HL-60 (cell line): ENCODE data around the gene DOCK1.
"Not testable (repeated sequence)": the region's sequence is repeated elsewhere in the genome, so short reads cannot be mapped to it uniquely, and the experiment has no call there.

Source experiments
- DNase-seq, 2 experiments: peaks; one replicate each; pipeline ENCODE4 v3.0.0-alpha.2; 2010 to 2020; ENCODE audit warnings: low read depth in 1 of 2, low spot score in 1 of 2
- H3K27ac ChIP-seq: fragments of 250-450 bp; sonication (Bioruptor Pico); replicated peaks from 2 replicates; pipeline ENCODE4 v1.5.1; 2020; ENCODE audit warnings: mild to moderate bottlenecking, moderate library complexity
- H3K27me3 ChIP-seq: fragments of 250-450 bp; sonication (Bioruptor Pico); 2 replicates; pipeline ENCODE4 v1.5.1; 2021; ENCODE audit warnings: mild to moderate bottlenecking, moderate library complexity; ENCODE audit not compliant: insufficient read depth, poor library complexity, severe bottlenecking
- H3K4me3 ChIP-seq: replicated peaks from 2 replicates; pipeline ENCODE4 v1.5.1; 2011; ENCODE audit warnings: mild to moderate bottlenecking, control low read depth, low read length; ENCODE audit not compliant: insufficient read depth
- CTCF ChIP-seq: IDR thresholded peaks from one replicate; pipeline ENCODE4 v1.5.1; 2011; ENCODE audit warnings: low read length, control low read depth, inconsistent platforms; ENCODE audit not compliant: insufficient read depth
- GABPA ChIP-seq: IDR thresholded peaks from 2 replicates; pipeline ENCODE4 v1.6.1; 2012; ENCODE audit warnings: low read depth
- POLR2AphosphoS5 ChIP-seq: IDR thresholded peaks from 2 replicates; pipeline ENCODE4 v1.6.1; 2012; ENCODE audit warnings: low read depth
- REST ChIP-seq: IDR thresholded peaks from 2 replicates; pipeline ENCODE4 v1.6.1; 2012; ENCODE audit warnings: low read depth; ENCODE audit not compliant: insufficient replicate concordance
- SPI1 ChIP-seq: IDR thresholded peaks from 2 replicates; pipeline ENCODE4 v1.6.1; 2012; ENCODE audit warnings: low read depth, mild to moderate bottlenecking, borderline replicate concordance

DOCK1 gene

GRCh38 chr10:127292888-127293287 is 387.7 kb downstream of the DOCK1 start:
- H3K27ac ChIP-seq: no peak overlapping the region
- H3K4me3 ChIP-seq: no peak overlapping the region
- no peak for DNase-seq
- no peaks in the 10 kb centered on the region for H3K27me3 ChIP-seq
- TF ChIP-seq CTCF (no peak), GABPA (no peak), REST (no peak), POLR2AphosphoS5 (no peak), SPI1 (no peak)

GRCh38 chr10:127293640-127294039 is 388.4 kb downstream of the DOCK1 start:
- DNase-seq: no peak
- Histone ChIP-seq H3K27me3 (no peaks in the 10 kb centered on the region), H3K4me3 (no peak overlapping the region), H3K27ac (no peak overlapping the region)
- TF ChIP-seq GABPA (no peak), CTCF (no peak), SPI1 (no peak), REST (no peak), POLR2AphosphoS5 (no peak)

- Histone ChIP-seq H3K27ac (no peak overlapping the region), H3K4me3 (no peak overlapping the region), H3K27me3 (no peaks in the 10 kb centered on the region)
- no peak for DNase-seq
- TF ChIP-seq GABPA (no peak), POLR2AphosphoS5 (no peak), REST (no peak), SPI1 (no peak)
Measured at GRCh38 chr10:127296696-127297095, 391.5 kb downstream of the DOCK1 start.

GRCh38 chr10:127298381-127298780 is 393.2 kb downstream of the DOCK1 start:
- Histone ChIP-seq H3K4me3 (no peak overlapping the region), H3K27me3 (no peaks in the 10 kb centered on the region), H3K27ac (no peak overlapping the region)
- no peak for DNase-seq
- TF ChIP-seq GABPA: no peak
- TF ChIP-seq POLR2AphosphoS5: no peak
- no peak for TF ChIP-seq SPI1
- no peak for TF ChIP-seq CTCF
- TF ChIP-seq REST: no peak

- not testable (repeated sequence) for H3K4me3 ChIP-seq, H3K27ac ChIP-seq, DNase-seq, H3K27me3 ChIP-seq
Measured at GRCh38 chr10:127299192-127299591, 394.0 kb downstream of the DOCK1 start.
